Epidermal melanocyte (primary cell): Measurements from ENCODE around the gene PDGFRA.
A peak's percentile ranks its signal among the peaks of the same experiment; 100 is the strongest.

Source experiments
- DNase-seq: peaks from one replicate; pipeline ENCODE4 v3.0.0; 2011; ENCODE audit warnings: low spot score; ENCODE audit not compliant: insufficient read length

Gene PDGFRA

GRCh38 chr4:54228961-54229501 is at the start of gene PDGFRA:
TSS of gene PDGFRA (plus strand) at chr4:54229293. CDS start at chr4:54258769, 29,476 bp downstream.
- DNase-seq = no peak

GRCh38 chr4:54184581-54184980 is 44.5 kb upstream of the PDGFRA start:
- no peak for DNase-seq

GRCh38 chr4:54185044-54185780 is 43.9 kb upstream of the PDGFRA start:
- DNase-seq = no peak

- DNase-seq = no peak
These were observed 43.2 kb upstream of the PDGFRA start for GRCh38 chr4:54185866-54186265.

- DNase-seq = no peak
These were observed 42.7 kb upstream of the PDGFRA start for GRCh38 chr4:54186371-54186770.

GRCh38 chr4:54187148-54187547 is 41.9 kb upstream of the PDGFRA start:
- DNase-seq = no peak

GRCh38 chr4:54189140-54189539 is 40.0 kb upstream of the PDGFRA start:
- no peak for DNase-seq

GRCh38 chr4:54192811-54193210 is 36.3 kb upstream of the PDGFRA start:
- no peak for DNase-seq

- no peak for DNase-seq
These were observed 31.2 kb upstream of the PDGFRA start for GRCh38 chr4:54197926-54198325.

GRCh38 chr4:54199919-54200318 is 29.2 kb upstream of the PDGFRA start:
- no peak for DNase-seq

GRCh38 chr4:54209617-54210016 is 19.5 kb upstream of the PDGFRA start:
- DNase-seq = no peak

- DNase-seq = no peak
These were observed 16.1 kb upstream of the PDGFRA start for GRCh38 chr4:54213001-54213400.

GRCh38 chr4:54213761-54214160 is 15.3 kb upstream of the PDGFRA start:
- DNase-seq = no peak

- no peak for DNase-seq
These were observed 13.6 kb upstream of the PDGFRA start for GRCh38 chr4:54215379-54216077.

GRCh38 chr4:54217642-54218495 is 11.2 kb upstream of the PDGFRA start:
- peak; percentile 87 for DNase-seq

- DNase-seq = no peak
These were observed 10.4 kb upstream of the PDGFRA start for GRCh38 chr4:54218736-54219135.

- no peak for DNase-seq
These were observed 4.0 kb upstream of the PDGFRA start for GRCh38 chr4:54224996-54225597.

GRCh38 chr4:54225598-54226403 is 3.3 kb upstream of the PDGFRA start:
- no peak for DNase-seq

- DNase-seq = no peak
These were observed 2.5 kb upstream of the PDGFRA start for GRCh38 chr4:54226404-54227255.
